Smooth muscle cell (in vitro differentiated cells): ENCODE results near the gene SLC37A3. TPM values are rescaled to one million over a fixed set of nuclear protein-coding genes. Genes with fewer than 3 reads are reported as not detected.

Experiments
- DNase-seq: peaks from one replicate; lab custom pipeline; 2025; ENCODE audit not compliant: unreplicated experiment; lab: John Stamatoyannopoulos, UW
- H2AFZ ChIP-seq: fragments of 200-600 bp; sonication (generic); 2 replicates; pipeline ENCODE4 v1.6.0; 2016; ENCODE audit warnings: antibody characterized with exemption, low read depth, mild to moderate bottlenecking
- H3F3A ChIP-seq: fragments of 200-600 bp; sonication (generic); 2 replicates; pipeline ENCODE4 v1.6.0; 2017; ENCODE audit warnings: antibody characterized with exemption, low read depth
- H3K27ac ChIP-seq: fragments of 200-600 bp; sonication (generic); 2 replicates; pipeline ENCODE4 v1.5.1; 2016; ENCODE audit warnings: low read depth, mild to moderate bottlenecking
- H3K27me3 ChIP-seq: fragments of 200-600 bp; sonication (generic); 2 replicates; pipeline ENCODE4 v1.6.1; 2016; ENCODE audit warnings: low read depth, mild to moderate bottlenecking
- H3K36me3 ChIP-seq: fragments of 200-600 bp; sonication (generic); 2 replicates; pipeline ENCODE4 v1.5.1; 2016; ENCODE audit warnings: low read depth
- H3K4me1 ChIP-seq: fragments of 200-600 bp; sonication (generic); 2 replicates; pipeline ENCODE4 v1.5.1; 2016; ENCODE audit warnings: low read depth
- H3K4me2 ChIP-seq: fragments of 200-600 bp; sonication (generic); 2 replicates; pipeline ENCODE4 v1.6.0; 2016; ENCODE audit warnings: mild to moderate bottlenecking
- H3K4me3 ChIP-seq: fragments of 200-600 bp; sonication (generic); 2 replicates; pipeline ENCODE4 v1.5.1; 2016; ENCODE audit warnings: mild to moderate bottlenecking
- H3K79me2 ChIP-seq: fragments of 200-600 bp; sonication (generic); 2 replicates; pipeline ENCODE4 v1.6.0; 2016; ENCODE audit warnings: low read depth, mild to moderate bottlenecking
- H3K9ac ChIP-seq: fragments of 200-600 bp; sonication (generic); 2 replicates; pipeline ENCODE4 v1.6.0; 2016; ENCODE audit warnings: low read depth
- H3K9me3 ChIP-seq: fragments of 200-600 bp; sonication (generic); replicated peaks from 2 replicates; pipeline ENCODE4 v1.5.1; 2016; ENCODE audit warnings: low read depth
- H4K20me1 ChIP-seq: fragments of 200-600 bp; sonication (generic); 2 replicates; pipeline ENCODE4 v1.6.0; 2016; ENCODE audit warnings: low read depth
- CTCF ChIP-seq: fragments of 200-600 bp; sonication (generic); IDR thresholded peaks from 2 replicates; pipeline ENCODE4 v1.5.1; 2017; ENCODE audit warnings: borderline replicate concordance, mild to moderate bottlenecking, antibody characterized with exemption; ENCODE audit not compliant: insufficient read depth, poor library complexity, severe bottlenecking
- WGBS: methylation state at CpG from one replicate; pipeline ENCODE4 v1.1.7; 2016; ENCODE audit warnings: low lambda C conversion rate; 5-methylcytosine and 5-hydroxymethylcytosine counted together
- polyA plus RNA-seq: library from polyadenylated mRNA; unstranded; fragments of >200 nt; fragmentation: Nextera tagmentation; extraction: Ambion mirVana; gene quantifications from 2 replicates; pipeline ENCODE4 v1.2.1, GENCODE V29; 2016
- total RNA-seq: library from RNA; depleted of rRNA; stranded (reverse); fragments of >200 nt; gene quantifications from 2 replicates; pipeline ENCODE4 v1.2.3, GENCODE V29; 2014

The SLC37A3 gene
- total and polyA plus RNA-seq, 2 experiments from 2014 or later: 42.8 to 54.2 TPM

- Histone ChIP-seq H3K9me3 (no peaks in the 10 kb centered on the region), H3K27ac (no peak overlapping the region), H3K4me2 (peak overlapping the region; percentile 79), H3K4me3 (peak overlapping the region; percentile 45), H3K9ac (no peak overlapping the region), H4K20me1 (no peaks in the 10 kb centered on the region), H3F3A (peaks cover 6% of the 10 kb centered on the region), H2AFZ (peak overlapping the region; percentile 82), H3K4me1 (no peaks in the 10 kb centered on the region), H3K27me3 (no peaks in the 10 kb centered on the region), H3K36me3 (no peaks in the 10 kb centered on the region), H3K79me2 (no peaks in the 10 kb centered on the region)
- 66% methylated on average over 3 of the region's 3 CpGs for WGBS
- no peak for DNase-seq
- no peak for TF ChIP-seq CTCF
These were observed 6.3 kb upstream of the SLC37A3 start for GRCh38 chr7:140404565-140405065.

- peak within 1 kb of the TSS; percentile 79 for H3K4me2 ChIP-seq
- no peak within 1 kb of the TSS for H3K9ac ChIP-seq
- no peaks in the 10 kb centered on the region for H3K27me3 ChIP-seq
- no peak for TF ChIP-seq CTCF
- H3K9me3 ChIP-seq: no peaks in the 10 kb centered on the region
- no peaks in the 10 kb centered on the region for H4K20me1 ChIP-seq
- no peaks in the 10 kb centered on the region for H3K36me3 ChIP-seq
- 12% methylated on average over 22 of the region's 22 CpGs for WGBS
- DNase-seq: no peak
- H3K79me2 ChIP-seq: no peaks in the 10 kb centered on the region
- no peaks in the 10 kb centered on the region for H3K4me1 ChIP-seq
- peaks cover 6% of the 10 kb centered on the region for H3F3A ChIP-seq
- H3K27ac ChIP-seq: no peak within 1 kb of the TSS
- H2AFZ ChIP-seq: peak within 1 kb of the TSS; percentile 82
- H3K4me3 ChIP-seq: peak within 1 kb of the TSS; percentile 45
These were observed 5.7 kb upstream of the SLC37A3 start, which contains the start of gene RAB19 for GRCh38 chr7:140403878-140404564. TSS of gene RAB19 (plus strand) at chr7:140404058. CDS start at chr7:140407647, 3,589 bp downstream.

- no peak for DNase-seq
- Histone ChIP-seq H3K9ac (no peak overlapping the region), H3K27ac (no peak overlapping the region)
These were observed 4.0 kb upstream of the SLC37A3 start for GRCh38 chr7:140402178-140402835.

More at GRCh38 chr7:140402178-140402835, 4.0 kb upstream of the SLC37A3 start:
- Histone ChIP-seq H3K79me2 (peaks cover 8% of the 10 kb centered on the region), H3K4me1 (no peaks in the 10 kb centered on the region), H3K9me3 (no peaks in the 10 kb centered on the region), H4K20me1 (peaks cover 4% of the 10 kb centered on the region), H3K27me3 (no peaks in the 10 kb centered on the region), H3K36me3 (no peaks in the 10 kb centered on the region), H2AFZ (no peak overlapping the region), H3F3A (peaks cover 6% of the 10 kb centered on the region), H3K4me3 (no peak overlapping the region), H3K4me2 (no peak overlapping the region)
- TF ChIP-seq CTCF: no peak
- 44% methylated on average over 2 of the region's 2 CpGs for WGBS
